NCI-H1092 treated with DMSO at 0.1 percent for 48 hours (cell line): ENCODE data around the gene TMEM52.

Experiments used
- DNase-seq: peaks from one replicate; lab custom pipeline; 2025; lab: John Stamatoyannopoulos, UW

Gene TMEM52

DNA sequence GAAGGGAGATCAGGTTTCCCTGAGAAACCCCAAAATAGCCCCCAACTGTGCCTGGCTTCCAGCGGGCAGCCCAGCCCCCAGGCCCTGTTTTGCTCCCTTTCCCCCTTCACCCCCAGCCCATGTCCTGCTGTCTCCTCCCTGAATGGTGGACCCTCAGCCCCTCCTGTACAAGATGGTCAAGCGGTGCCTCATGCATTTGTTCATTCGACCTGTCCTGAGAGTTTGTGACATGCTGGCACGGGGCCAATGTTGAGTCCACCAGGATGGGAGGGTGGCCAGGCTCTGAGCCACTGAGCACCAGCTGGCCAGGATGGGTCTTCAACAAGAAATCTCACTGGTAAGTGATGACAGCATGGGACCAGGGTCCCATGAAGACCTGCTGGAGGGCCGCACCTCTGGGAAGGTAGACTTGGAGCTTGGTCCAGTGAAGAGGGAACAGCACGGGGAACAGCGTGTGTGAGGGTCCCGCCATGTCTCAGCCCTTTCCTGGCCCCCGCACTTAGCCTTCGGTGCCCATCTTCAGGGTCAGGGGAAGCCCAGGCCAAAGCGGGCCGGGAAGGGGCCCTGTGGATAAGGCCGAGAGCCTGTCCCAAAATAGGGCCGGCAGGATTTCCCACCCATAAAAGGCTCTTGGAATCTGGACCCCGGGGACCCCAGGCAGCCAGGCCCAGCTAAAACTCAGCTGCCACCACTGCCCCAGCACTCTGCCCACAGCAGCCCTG lies 3.9 kb downstream of the TMEM52 start, which contains the start of gene CALML6:
CALML6 (plus strand) TSS at position 290 of the 722 bp plus-strand sequence; CDS start at position 311, 21 bp downstream.
- no peak for DNase-seq

DNA sequence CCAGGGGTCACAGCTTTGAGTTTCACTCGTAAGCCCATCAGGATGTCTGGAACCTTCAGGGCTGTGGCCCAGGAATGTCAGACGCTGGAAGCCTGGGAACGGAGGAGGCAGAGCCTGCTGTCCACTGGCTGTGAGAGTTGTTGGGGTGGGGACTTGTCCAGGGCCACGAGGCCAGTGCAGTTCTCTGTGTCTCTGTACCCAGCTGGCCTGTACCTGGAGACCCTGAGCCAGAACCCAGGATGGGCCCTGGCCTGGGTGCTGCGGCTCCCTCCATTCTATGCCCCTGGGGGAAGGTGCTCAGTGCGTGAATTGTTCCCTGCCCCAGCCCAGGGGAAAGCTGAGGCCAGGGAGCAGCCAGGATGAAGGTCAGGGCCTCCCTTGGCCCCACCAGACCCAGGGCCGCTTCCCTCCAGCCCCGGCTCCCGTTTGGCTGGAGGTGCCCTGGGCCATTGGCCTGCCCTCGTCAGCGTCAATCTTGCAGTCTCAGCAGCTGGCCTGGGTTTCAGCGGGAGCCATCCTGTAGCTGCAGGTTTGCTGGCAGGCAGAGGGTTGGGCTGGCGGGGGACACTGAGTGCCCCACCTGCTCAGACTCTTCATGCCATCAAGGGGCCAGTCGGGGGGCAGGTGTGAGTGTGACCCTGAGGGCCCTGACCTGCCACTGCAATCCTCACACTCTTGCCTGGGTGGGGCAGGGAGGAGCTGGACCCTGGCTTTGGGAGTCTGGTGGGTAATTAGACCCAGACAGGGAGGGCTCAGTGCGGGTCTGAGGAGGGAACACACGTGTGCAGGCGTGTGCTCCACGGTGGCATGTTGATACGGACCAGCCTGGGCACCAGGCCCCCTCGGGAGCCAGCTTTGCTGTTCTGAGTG lies 4.7 kb downstream of the TMEM52 start:
- no peak for DNase-seq

DNA sequence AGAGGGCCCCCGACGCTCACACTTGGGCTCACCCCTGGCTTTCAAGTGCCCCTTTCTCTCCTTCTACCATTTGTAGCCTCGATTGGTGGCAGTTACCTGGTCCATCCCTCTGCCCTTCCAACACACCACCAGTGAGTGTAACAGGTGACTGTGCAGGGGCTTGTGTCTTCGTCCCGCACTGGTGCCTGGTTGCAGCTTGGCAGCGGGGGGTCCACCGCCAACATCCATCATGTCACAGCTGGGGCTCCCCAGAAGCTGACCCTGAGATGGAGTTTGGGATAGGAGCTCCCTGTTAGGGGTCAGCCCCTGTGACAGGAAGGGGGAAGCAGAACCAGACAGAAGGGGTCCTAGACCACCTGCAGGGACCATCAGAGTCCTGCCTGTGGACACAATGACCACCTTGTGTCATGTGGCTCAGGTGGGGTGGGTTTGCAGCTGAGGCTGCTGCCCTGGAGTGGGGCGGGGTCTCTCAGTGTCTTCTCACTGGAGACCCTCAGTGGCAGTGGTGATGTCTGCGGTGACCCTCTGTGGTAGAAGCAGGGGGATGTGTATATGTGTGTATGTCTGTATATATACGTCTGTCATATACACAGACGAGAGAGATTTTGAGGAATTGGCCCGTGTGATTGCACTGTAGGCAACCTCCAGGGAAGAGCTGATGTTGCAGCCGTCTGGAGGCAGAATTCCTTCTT lies 7.6 kb downstream of the TMEM52 start:
- DNase-seq = no peak

DNA sequence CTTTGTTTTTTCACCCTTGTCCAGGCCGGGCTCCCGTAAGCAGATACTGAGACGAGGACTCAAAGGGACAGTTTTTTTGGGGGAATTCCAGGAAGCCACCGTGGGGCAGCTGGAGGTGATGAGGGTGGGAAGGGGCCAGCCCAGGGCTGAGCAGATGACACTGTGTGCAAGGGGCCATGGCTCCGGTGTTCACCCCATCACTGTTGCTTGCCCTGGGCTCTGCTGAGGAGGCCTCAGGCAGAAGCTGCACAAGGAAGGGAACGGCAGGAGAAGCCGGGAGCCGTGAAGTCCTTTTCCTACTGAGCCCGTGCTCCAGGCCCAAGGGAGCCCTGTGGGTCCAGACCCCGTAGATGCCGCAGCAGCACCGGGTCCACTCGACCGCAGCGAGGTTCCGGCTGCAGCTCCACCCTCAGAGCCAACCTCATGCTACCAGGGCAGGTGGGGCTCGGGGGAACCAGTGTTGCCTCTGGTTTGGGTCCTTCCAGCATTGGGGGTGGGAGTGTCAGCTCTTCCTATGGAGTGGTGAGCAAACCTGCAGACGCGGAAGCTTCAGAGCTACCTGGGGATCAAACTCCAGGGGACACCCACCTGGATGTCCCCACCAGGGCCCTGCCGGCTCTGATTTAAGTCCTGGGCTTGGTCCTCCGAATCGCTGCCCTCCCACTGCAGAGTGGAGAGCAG lies 8.3 kb downstream of the TMEM52 start:
- no peak for DNase-seq

DNA sequence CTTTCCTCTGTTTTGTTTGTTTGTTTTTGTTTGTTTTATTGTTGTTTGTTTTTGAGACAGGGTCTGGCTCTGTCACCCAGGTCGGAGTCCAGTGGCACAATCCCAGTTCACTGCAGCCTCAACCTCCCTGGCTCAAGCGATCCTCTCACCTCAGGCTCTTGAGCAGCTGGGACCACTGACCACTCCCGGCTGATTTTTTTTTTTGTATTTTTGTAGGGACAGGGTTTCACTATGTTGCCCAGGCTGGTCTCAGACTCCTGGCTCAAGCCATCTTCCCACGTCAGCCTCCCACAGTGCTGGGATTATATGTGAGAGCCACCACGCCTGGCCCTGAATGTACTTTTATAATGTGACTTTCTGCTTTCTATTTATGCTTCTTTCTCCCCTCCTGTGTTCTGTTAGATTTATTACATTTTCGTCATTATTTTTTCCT lies 9.0 kb downstream of the TMEM52 start:
- DNase-seq = no peak

DNA sequence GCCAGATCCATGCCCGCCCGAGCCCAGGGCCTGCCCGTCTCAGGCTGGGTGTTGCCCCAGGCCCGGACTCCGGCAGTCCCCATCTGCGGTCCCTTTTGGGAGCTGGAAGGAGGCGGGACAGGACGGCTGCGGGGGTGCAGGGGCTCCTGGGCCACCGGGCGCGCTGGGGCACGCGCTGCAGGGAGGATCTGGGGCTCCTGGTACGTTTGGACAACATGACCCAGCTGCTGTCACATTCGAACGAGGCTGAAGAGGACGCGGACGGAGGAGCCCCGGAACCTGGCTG lies 10.6 kb downstream of the TMEM52 start:
- no peak for DNase-seq

DNA sequence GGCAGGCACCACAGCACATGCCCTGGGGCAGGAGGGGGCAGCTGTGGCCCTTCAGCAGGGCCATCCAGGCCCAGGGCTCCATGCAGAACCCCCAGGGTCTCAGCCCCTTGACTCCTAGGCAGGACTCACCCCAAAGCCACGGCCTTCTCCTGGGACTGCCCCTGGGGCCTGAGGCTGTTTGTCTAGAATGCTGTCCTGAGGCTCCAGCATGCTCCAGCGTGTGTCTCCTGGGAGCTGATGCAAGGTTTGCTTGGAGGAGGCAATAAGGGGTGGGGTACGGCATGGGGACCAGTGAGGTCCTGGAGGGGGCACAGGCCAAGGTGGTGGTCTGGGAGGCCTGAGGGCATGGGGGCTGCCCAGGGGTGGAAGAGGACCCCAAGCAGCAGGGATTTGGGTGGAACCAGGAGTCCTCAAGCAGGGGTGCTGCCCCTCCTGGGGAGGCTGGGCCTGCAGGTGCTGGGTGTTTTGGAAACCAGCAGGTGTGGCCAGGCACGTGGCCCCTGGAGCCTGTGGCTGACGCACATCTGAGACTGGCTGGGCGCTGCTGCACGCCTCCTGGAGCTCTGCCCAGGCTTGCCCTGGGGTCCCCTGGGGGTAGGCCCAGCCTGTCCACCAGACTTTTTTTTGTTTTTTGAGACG lies 11.9 kb downstream of the TMEM52 start:
- no peak for DNase-seq

DNA sequence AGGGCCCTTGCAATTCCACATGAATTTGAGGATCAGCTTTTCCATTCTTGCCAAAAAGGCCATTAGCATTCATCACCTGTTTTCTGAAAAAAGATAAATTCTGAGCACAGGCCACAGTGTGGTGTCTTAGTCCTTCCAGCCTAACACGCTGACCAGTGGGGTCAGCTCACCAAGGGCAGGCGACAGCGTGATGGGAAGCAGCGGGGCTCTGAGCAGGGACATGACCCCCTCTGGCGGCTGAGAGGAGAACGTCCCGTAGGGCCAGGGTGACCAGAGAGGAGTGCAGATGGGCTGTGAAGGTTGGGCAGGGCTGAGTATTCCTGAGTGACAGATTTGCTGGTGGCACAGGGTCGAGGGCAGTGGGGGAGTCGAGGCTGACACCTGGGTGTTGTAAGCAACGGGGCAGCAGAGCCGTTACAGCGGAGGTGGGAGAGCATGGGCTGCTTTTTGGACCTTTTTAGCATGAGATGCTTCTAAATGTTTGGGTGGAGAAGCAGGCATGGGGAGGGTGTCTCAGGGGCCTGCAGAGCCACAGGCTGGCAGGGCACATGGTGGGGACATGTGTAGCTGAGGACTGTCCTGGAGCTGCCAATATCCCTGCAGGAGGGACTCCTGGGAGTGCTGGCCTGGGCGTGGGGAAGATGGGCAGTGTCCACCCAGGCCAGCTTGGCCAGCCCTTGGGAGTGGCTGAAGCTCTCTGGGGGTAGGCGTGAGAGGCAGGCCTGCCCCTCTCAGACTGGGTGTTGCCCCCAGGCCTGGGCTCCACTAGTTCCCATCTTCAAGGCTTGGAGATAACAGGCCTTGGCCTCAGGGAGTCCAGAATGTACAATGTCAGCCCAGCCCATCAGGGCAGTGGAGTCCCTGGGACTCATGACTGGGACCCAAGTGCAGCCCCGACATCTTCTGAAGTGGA lies 12.6 kb downstream of the TMEM52 start:
- peak; percentile 42 for DNase-seq

DNA sequence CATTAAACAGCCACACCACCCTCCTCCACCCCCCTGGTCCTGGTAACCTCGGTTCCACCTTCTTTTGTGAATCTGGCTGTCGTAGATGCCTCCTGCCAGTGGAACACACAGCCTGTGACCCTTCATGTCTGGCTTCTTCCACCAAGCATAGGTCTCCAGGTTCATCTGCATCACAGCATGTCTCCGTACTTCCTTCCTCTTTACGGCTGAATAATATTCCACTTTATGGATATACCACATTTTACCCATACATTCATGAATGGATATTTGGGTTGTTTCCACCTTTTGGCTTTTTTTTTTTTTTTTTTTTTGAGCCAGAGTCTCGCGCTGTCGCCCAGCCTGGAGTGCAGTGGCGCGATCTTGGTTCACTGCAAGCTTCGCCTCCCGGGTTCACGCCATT lies 15.9 kb downstream of the TMEM52 start:
- DNase-seq = no peak

DNA sequence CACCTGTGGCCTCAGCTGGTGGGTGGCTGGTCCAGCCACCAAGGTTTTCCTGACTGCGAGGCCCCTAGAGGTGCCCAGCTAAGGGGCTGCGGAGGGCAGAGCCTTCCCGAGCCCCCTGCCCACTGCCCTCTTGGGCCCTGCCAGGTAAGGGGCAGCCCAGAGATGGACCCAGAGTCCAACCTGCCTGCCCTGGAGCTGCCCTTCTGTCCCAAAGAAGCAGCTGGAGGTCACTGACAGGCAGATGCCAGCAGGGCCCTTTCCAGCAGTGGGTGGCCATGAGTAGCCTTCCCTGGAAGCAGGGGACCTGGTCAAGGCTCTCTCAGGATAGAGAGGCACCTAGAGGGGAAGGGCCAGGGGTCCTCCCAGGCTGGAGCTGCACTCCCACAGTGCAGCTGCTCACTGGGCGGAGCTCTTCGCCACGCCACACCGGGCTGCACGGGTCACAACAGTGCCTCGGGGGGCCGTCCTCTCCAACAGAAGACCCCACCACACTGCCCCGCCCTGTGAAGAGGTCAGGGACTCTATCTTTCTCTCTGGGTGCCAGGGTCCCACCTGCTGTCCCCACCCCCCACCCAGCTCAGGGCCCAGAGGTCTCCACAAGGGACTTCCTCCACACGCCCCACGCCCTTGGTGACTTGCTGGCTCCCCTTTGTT lies 17.3 kb downstream of the TMEM52 start:
- DNase-seq = no peak

DNA sequence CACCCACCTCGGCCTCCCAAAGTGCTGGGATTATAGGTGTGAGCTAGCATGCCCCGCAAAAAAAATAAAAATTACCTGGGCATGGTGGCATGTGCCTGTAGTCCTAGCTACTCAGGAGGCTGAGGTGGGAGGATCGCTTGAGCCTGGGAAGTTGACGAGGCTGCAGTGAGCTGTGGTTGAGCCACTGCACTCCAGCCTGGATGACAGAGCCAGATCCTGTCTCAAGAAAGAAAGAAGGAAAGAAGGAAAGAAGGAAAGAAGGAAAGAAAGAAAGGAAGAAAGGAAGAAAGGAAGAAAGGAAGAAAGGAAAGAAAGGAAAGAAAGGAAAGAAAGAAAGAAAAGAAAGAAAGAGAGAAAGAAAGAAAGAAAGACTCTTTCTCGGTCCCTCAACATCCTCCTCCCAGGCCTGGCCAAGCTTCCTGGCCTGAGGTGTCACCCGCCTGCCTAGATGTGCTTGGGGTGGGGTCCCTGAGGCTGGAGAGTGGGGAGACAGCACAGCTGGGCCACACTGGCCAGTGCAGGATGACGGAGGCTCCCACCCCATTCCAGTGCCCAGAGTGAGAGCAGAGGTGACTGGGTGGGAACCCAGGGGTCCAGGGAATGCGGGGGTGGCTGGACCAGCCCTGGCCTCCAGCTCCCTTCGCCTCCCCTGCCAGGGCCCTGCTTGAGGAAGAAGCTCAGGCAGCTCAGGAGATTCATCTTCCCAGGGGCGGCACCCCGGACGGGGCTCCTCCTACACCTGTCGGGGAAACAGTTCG lies 18.0 kb downstream of the TMEM52 start:
- no peak for DNase-seq

DNA sequence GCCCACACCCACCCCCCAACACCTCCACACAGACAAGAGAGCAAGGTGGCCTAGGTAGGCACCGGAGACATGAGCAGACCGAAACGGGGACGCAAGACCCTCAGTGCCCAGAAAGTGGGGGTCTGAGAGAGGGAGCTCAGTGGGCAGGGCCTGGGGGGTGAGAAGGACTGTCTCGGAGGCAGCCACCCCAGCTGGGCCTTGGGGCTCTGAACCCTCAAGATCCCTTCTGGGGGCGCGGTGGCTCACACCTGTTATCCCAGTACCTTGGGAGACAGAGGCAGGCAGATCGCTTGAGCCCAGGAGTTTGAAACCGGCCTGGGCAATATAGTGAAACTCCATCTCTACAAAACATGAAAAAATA lies 19.1 kb downstream of the TMEM52 start:
- no peak for DNase-seq

DNA sequence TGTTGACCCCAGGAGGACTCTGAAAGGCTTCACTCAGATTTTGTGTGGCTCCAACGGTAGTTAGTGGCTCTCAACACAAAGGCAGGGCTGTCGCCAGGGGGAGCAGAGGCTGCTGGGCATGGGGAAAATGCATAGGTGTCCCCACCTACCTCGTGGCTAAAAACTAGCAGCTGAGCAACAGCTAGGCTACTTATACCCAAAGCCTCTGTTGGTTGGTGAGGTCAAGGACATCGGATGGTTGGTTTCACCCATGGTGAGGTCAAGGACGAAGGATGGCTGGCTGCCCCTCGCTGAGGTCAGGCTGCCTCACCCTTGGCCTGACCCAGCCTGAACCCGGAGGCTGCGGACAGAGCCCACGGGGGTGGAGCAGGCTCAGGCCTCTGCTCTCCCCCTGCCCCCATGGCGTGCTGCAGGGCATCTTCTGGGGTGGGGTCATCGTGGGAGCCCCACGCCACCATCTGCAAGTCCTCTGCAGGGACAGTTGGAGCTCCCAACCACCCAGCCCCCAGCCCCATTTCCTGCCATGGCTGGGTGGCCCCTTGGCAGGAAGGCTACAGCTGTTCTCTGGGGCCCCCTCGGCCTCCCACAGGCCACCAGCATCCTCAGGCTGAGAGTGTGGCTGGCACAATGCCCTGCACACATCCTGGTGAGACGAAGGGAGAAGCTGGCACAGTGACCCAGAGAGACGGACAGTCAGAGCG lies 19.7 kb downstream of the TMEM52 start:
- DNase-seq = no peak

DNA sequence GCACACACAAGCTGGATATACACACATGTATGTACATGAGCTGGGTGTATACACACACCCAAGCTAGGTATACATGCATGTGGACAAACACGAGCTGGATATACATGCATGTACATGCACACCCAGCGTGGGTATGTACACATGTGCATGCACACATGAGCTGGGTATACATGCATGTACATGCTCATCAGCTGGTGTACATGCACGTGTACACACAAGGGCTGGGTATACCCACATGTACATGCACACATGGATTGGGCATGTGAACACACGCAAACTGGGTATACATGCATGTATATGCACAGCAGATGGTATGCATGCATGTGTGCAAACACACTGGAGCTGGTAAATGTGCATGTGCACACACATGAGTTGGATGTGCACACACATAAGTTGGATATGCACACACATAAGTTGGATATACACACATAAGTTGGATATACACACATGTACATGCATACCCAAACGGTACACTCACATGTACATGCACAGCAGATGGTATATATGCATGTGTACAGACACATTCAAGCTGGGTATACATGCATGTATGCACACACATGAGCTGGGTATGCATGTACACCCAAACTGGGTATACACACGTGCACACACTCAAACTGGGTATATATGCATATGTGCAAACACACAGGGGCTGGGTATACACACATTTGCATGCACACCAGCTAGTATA lies 20.7 kb downstream of the TMEM52 start:
- DNase-seq = no peak

DNA sequence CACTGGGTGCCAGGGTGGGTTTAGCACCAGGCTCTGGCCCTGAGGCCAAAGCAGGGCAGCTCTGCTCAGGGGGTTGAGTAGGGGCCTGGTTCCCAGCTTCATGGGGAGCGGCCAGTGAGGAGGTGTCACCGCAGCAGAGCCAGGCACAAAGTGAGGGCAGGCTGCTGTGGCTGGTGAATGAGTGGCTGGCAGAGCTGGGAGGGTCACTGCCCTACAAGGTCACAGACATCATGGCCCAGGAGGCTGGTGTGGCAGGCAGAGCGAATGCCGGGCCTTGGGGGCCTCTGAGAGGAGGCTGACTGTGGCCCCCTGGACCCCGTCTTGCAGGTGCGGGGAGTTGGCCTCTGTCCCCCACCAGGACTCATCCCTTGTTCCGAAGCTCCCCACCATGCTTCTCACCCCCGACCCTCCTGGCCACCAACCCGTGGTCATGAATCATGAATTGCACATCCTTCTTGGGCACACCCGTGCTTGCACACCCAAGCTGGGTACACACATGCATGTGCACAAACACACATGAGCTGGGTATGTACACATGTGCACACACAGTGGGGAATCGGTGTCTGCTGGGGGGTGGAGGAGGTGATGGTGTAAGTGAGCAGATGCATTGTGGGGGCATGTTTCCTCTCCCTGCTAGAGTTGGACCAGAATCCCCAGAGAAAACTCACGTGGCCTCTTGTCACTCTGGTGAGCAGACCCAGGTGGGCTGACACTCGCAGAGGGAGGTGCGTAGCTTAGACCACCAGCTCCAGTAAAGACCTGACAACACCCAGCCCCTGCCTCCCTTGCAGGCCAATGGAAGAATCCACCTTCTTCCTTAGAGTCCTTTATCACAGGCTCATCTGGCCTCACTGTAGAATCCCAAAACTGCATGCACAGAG lies 23.4 kb downstream of the TMEM52 start:
- DNase-seq = no peak

DNA sequence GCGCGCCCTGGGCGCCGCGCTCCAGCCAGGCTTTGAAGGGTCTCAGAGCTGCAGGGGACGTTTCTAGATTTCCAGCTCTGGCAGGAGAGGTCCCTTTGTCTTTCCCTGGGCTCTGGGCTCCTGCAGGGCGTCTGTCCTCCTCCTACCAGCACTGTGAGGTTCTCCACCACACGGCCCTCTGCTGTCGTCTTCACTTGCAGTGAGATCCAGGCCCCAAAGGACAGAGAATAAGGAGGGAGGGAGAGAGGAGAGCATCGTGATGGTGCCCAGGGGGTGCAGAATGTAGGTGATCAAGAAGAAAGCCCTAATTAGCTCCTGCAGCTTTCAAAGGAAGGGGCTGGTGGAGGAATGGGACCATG lies 24.0 kb downstream of the TMEM52 start:
- no peak for DNase-seq

DNA sequence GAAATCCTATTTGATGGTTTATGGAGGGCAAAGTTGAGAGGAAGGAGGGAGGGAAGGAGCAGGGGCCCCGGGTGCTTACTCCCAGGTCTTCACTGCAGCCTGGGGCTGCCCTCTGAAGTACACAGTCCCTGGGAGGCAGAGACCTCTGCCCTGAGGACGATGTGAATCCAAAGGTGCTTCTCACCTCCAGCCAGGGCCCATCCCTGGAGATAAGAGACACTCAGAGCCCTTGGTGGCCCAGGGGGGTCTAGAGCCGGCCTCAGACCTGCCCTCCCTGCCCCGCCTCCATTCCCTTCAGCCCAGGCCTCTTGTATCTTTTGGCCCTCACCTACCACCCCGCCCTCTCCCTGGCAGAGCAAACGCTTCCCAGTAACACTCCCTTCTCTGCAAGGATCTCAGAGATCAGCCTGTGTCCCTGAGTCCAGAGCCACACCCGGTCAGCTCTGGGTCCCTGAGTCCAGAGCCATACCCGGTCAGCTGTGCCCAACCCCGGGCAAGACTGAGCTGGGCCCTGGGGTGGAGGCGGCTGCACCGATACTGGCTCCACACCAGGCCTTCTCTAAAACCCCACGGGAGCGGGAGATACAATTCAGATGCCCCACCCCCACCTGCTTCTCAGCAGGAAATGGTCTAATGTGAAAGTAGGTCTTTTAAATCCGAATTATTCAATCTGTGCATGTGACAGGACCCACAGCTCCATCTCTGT lies 24.6 kb downstream of the TMEM52 start:
- DNase-seq = no peak
